ENCODE data around the gene SH3PXD2A.
A peak's percentile ranks its signal among the peaks of the same experiment; 100 is the strongest.
"Not testable (repeated sequence)": the region's sequence is repeated elsewhere in the genome, so short reads cannot be mapped to it uniquely, and the experiment has no call there.

SH3PXD2A gene

GRCh38 chr10:103793429-103793828 lies 61.9 kb downstream of the SH3PXD2A start:
- no peak for DNase-seq (ENCODE audit: low read depth in 1 of 2, low spot score in 1 of 2)

- no peak for DNase-seq (ENCODE audit: low read depth in 1 of 2, low spot score in 1 of 2)
Observed at GRCh38 chr10:103792547-103792946, 62.8 kb downstream of the SH3PXD2A start.

GRCh38 chr10:103791858-103792257 lies 63.5 kb downstream of the SH3PXD2A start:
- DNase-seq (ENCODE audit: low read depth in 1 of 2, low spot score in 1 of 2) = no peak

GRCh38 chr10:103791291-103791690 lies 64.1 kb downstream of the SH3PXD2A start:
- DNase-seq (ENCODE audit: low read depth in 1 of 2, low spot score in 1 of 2) = no peak

GRCh38 chr10:103790580-103790979 lies 64.8 kb downstream of the SH3PXD2A start:
- no peak for DNase-seq (ENCODE audit: low read depth in 1 of 2, low spot score in 1 of 2)

DNA sequence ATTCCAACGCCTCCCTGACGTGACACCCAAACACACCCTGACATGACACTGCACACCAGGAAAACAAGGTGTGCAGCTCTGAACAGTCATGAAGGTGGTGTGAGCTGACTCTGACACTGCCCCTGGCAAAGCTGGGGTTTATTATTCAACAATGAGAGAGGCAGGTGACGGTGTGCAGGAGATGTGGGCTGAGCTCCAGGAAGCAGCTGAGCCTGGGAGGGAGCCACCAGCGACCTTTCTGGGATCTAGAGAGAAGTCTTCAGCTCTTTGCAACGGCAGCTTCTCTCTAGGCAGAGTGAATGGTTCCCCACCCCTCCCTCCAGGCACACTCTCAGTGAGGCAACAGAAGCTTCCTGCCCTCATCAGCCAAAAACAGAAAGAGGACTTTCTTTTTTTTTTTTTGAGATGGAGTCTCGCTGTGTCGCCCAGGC lies 65.6 kb downstream of the SH3PXD2A start:
- DNase-seq (ENCODE audit: low read depth in 1 of 2, low spot score in 1 of 2) = no peak

DNA sequence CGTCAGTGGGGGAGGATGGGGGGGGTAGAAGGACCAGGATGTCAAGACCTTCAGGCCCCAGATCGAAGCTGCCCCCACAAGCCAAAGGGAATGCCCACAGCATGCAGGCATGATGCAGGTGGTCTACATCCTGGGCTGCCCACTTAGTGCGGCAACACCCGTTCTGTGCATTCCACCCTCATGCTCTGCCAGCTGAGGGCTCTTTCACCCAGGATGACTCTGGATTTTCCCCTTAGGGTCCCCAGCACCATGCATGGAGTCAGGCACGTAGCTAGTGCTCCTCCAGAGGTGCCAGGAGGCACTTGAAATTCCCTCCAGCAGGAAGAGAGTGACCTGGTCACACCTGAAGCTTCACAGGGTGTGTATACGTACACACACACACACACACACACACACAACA lies 66.2 kb downstream of the SH3PXD2A start:
- DNase-seq (ENCODE audit: low read depth in 1 of 2, low spot score in 1 of 2) = no peak

GRCh38 chr10:103787331-103787730 lies 68.0 kb downstream of the SH3PXD2A start:
- no peak for DNase-seq (ENCODE audit: low read depth in 1 of 2, low spot score in 1 of 2)

GRCh38 chr10:103786020-103786419 lies 69.4 kb downstream of the SH3PXD2A start:
- DNase-seq (ENCODE audit: low read depth in 1 of 2, low spot score in 1 of 2) = no peak

- no peak for DNase-seq (ENCODE audit: low read depth in 1 of 2, low spot score in 1 of 2)
Observed at GRCh38 chr10:103784723-103785418, 70.5 kb downstream of the SH3PXD2A start.

DNA sequence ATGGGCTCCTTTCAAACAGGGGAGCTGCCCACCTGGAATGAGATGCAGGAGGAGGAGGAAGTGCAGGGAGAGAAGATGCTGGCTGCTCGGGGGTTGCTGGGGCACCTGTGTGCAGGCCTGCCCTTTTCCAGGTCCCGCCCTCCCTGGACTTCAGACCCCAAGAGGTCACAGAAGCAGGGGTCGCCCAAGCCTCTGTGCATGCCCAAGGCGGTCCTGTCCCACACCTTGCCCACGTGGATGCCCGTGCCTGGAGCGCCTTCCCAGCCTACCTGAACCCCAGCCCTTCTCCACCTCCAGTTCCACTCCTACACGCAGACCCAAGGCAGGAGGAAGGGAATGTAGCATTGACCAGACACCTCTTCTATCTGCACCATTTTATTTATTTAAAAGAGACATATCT lies 71.3 kb downstream of the SH3PXD2A start:
- DNase-seq (ENCODE audit: low read depth in 1 of 2, low spot score in 1 of 2) = no peak

- no peak for DNase-seq (ENCODE audit: low read depth in 1 of 2, low spot score in 1 of 2)
Observed at GRCh38 chr10:103783681-103784080, 71.7 kb downstream of the SH3PXD2A start.

DNA sequence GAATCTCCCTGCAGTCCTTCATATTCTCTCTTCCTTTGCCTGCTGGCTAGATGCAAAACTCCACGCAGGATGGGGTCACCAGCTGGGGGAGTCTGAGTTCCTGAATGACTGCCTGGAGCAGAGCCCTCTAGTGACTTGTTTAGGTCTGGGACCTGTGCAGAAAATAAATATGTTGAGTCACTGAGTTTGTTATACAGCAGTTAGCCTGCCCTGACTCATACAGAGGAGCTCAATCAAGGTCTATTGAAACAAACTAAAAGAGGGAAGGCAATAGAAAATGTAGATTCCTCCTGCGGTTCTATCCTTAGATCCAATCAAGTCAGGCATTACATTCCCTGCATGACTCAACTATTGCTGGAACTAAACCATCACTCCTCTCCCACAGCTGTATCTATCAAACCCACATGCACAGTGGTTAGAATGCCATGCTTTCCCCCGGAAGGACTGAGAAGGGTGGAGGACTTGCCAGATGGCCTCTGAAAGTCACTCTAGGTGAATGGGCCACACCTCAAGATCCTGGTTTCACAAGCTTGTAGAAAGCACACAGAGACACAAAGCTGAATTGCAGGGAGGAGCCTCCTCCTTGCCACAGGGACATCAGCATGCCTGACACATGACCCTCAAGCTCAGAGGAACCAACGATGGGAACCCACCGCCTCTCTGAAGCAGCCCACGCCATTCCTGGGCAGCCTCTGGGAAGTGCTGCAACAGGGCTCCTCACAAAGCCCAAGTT lies 73.9 kb downstream of the SH3PXD2A start:
- DNase-seq (ENCODE audit: low read depth in 1 of 2, low spot score in 1 of 2) = no peak

DNA sequence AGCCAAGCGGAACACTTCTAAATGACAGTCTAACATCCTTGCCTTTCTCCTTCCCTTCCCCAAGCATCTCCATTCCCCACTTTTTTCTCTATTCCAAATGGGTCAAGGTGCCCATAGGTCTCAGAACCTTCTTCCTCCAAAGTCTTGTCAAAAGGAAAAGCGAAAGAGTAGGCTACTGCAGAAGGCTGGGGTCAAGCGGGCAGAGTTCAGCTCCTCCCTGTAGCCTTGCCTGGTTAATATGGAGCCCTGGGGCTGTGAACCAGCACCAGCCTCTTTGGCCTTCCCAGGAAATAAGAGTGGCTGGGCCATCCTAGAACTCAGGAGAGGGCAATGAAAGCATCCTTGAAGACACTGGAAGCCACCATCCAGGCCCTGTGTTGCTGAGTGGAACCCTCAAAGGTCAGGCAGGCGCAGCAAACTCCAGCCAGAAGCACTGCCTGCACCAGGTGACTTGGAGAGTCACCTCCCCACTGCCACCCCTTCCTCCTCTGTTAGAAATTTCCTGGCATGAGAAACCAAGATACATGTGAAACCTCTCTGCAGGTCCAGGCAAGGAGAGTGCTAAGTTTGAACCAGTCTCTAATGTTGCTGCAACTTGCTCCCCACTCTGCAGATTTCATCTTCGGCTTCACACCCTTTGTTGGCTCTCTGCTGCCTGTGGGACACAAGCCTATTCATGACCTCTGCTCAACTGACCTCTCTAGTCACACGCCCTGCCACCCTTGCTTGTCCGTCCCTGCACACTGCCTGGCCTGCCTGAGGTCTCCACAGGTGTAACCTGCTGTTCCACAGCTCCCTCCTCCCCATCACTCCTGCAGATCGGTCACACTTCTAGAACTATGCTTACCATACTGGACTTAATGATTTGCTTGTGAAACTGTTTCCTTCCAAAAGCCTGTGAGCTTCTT lies 74.9 kb downstream of the SH3PXD2A start:
- no peak for DNase-seq (ENCODE audit: low read depth in 1 of 2, low spot score in 1 of 2)

DNA sequence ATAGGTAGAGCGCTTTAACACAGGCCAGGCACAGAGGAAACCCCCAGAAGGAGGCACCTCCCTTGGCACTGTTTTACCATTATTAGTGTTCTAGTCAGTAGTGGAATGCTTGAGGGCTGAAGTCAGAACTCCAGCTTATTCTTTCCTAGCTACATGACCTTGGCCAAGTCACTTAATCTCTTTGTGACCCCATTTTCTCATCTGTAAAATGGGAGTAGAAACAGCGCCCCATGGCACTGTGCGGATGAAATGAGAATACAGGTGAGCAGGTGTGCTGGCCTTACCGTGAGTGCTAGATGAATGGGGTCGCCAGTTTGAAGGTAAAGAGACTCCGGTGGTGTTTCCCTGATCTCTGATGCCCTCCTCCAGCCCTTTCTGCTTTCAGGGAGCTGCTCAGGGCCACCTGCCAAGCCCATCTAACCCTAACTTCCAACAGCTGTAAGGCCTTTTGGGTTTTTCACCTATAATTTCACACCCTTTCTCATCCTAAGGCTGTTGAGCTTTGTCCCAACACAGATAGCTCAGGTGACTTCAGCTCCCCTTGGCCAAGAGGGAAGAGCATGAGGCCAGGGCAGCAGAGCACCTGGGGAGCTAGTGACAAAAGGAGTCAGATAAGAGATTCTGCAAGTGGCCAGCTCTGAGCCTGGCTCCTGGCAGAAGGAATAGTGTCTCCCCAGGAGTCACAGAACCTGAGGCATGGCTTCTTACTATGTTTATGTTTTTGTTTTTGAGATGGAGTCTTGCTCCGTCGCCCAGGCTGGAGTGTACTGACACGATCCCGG lies 76.8 kb downstream of the SH3PXD2A start:
- no peak for DNase-seq (ENCODE audit: low read depth in 1 of 2, low spot score in 1 of 2)

GRCh38 chr10:103776878-103777591 lies 78.3 kb downstream of the SH3PXD2A start:
- no peak for DNase-seq (ENCODE audit: low read depth in 1 of 2, low spot score in 1 of 2)

DNA sequence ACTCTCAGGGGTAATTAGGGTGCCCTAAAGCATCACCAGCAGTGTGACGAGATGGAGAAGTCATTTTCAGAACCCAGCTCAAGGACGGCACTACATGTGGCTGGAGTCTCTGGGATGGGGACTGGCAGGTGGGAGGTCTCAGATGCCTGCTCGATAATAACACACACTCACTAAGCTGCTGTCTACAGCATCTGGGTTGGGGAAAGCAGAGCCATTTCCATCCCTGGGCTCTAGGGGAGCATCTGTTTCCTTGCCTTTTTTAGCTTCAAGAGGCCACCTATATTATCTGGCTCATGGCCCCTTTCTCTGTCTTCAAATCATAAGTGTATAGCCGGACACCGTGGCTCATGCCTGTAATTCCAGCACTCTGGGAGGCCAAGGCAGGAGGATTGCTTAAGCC lies 79.6 kb downstream of the SH3PXD2A start:
- no peak for DNase-seq (ENCODE audit: low read depth in 1 of 2, low spot score in 1 of 2)

GRCh38 chr10:103772846-103773245 lies 82.5 kb downstream of the SH3PXD2A start:
- not testable (repeated sequence) for DNase-seq (ENCODE audit: low read depth in 1 of 2, low spot score in 1 of 2)

DNA sequence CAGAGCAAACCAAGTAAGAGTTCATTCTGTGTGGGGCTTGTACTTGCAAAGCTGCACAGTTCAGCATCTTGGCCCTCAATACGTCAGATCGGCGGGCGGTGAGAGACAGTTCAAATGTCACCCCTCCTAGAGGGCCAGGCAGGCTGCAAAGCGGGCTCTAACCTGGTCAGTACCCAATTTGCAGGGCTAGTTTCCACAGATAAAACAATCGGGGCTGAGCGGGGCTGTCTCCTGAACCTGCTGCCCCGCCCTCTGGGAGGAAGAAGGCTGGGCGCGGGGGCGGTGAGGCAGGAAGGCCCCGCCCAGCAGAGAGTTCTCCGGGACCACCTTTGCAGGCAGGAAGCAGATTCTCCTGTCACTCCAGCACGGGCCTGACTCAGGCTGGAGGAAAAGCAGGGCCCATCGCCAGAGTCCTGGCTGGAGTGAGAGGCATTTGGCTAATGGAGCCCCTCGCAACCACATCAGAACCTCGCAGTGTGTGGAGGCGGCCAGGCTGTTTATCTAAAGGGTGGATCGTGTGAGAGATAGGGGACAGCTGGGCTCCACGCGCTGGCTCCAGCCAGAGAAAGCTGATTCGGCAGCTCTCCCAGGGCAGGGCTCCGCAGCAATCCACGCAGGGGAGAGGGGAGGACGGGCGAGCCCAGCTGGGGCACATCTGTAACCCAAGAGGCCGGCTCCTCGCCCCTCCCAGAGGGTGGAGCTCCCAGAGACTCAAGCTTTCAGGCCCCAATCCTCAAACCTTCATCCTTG lies 83.1 kb downstream of the SH3PXD2A start:
- peak; percentile 31 to 33 for DNase-seq (ENCODE audit: low read depth in 1 of 2, low spot score in 1 of 2)

DNA sequence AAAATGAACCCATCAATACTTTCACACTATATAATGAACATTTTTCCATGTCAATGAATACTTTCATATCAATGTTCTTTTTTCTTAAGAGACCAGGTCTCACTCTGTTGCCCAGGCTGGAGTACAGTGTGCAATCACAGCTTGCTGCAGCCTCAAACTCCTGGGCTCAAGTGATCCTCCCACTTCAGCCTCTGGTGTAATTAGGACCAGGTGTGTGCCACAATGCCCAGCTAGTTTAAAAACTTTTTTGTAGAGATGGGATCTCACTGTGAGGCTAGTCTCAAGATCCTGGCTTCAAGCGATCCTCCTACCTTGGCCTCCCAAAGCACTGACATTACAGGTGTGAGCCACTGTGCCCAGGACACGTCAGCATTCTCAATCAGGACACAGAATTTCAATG lies 85.2 kb downstream of the SH3PXD2A start:
- DNase-seq (ENCODE audit: low read depth in 1 of 2, low spot score in 1 of 2) = no peak
